G401.6 (cell line): ENCODE measurements around the gene PREB.
"Not testable (repeated sequence)": the region's sequence is repeated elsewhere in the genome, so short reads cannot be mapped to it uniquely, and the experiment has no call there.

ENCODE experiments used
- FAIRE-seq: peaks from 2 replicates; lab custom pipeline; 2012; peaks lifted over from hg19 to GRCh38; lab: Jason Lieb, UNC

The PREB gene

DNA sequence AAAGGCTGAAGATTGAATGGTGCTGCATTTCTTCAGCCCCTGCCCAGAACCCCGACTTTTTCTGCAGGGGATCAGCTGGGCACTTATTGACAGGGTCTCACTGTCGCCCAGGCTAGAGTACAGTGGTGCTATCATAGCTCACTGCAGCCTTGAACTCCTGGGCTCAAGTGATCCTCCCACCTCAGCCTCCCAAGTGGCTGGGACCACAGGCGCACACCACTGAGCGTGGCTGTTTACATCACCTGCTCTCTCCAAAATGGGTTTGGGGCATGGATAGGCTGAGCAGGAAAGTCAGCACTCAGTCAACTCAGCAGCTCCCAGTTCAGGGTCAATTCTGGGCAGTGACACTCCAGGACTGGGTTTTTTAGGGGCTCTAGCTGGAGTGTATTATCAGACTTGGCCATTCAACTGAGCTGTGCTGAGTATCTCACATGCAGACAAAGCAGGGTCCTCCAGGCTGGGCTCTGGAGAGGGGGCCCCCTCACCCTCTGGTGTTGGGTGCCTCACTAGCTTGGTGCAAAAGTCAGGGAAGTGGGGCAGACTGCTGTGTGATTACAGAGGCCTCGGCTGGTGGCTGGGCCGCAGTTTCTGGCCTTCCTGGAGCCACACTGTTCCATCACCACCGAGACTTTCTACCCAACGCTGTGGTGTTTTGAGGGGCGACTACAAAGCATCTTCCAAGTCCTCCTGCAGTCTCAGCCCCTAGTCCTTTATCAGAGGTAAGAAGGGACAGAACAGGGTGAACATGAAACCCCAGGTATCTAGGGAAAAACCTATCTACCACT, 6.4 kb downstream of the PREB start:
- FAIRE-seq: no peak

DNA sequence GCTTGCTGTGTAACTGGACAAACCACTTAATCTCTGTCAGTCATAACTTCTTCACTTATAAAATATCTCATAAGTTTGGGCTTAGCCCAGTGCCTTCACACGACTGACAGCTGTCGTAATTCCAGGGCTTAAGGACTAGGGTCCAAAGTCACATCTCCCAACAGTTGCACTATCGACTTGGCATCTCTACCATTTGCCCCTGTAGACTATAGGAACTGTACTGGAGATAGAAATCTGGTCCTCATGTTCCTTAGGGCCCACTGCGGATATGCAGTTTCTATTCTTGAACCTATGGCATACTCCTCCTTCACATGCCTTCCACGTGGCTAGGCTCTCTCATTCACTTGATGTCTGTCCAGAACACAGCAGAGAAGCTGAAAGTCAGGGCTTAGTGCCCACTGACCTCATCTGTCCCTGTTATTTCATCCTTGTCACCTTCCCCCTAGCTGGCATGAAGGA, 8.2 kb downstream of the PREB start:
- no peak for FAIRE-seq

DNA sequence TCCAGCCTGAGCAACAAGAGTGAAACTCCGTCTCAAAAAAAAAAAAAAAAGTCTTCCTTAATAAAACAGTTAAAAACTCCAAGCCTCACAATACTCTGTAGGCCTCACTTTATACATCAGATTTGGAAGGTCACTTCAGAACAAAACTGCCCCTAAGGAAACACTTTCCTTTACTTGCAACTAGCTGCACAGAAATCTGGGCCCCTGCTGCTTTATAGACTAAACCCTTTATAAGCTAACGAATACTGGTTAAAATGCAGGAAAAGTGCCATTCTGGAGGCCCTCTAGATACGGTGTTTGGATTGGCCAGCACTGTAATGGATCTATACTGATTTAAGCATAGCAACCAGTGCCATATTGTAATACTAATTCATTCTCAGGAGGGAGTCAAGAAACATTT, 9.3 kb downstream of the PREB start:
- FAIRE-seq: no peak

DNA sequence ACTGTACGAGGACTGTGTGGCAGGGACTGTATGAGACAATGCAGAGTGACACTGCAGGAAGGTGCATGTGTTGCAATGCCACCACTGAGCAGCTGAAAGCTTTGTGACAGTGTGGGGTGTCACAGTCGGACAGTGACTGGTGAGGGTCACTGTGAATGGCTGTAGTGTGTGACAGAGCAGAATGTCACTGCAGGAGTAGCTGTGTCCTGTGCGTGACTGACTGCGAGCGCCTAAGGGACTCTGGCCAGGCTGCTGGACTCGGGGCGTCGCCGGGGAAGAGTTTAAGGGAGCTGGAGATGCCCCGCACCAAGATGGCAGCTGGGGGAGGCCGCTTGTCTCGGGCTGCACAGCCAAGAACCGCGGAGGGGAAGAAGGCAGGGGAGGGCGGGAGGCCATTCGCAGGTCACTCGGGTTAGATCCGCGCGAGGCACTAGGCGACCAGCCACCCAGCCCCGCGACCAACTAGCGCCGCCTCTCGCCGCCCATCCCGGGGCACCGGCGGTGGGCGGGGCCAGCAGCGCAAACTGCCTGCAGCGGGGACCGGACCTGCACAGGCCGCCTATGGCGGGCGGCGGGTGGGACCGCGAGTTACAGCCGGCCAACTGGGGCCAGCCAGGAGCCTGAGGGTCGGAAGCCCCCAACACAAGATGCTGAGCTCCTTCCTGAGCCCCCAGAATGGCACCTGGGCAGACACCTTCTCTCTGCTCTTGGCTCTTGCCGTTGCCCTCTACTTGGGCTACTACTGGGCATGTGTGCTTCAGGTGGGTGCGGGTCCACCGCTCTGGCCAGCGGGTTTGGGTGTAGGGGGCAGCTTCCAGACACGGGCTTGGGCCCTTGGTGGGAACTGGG, 10.9 kb downstream of the PREB start, which contains the start of gene ABHD1:
Gene ABHD1 (plus strand): TSS at position 514 of the 849 bp plus-strand sequence. CDS start 134 bp downstream, at position 648.
- FAIRE-seq: no peak

DNA sequence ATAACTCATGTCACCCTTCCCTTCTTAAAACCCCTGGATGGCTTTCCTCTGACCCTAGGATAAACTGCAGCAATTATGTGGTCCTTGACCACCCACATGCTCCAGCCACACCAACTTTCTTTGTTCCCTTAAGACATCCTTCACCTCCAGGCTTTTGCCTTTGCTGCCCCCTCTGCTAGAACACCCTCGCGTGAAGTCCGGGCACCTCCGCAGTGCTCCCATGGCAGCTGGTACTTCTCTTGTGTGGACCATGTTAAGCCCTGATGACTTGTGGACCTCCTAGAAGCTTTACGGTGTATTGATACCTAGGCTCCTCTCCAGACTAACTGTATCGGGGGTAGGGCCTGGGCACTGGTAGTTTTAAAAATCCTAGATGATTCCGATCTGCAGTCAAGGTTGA, 11.6 kb downstream of the PREB start:
- no peak for FAIRE-seq

DNA sequence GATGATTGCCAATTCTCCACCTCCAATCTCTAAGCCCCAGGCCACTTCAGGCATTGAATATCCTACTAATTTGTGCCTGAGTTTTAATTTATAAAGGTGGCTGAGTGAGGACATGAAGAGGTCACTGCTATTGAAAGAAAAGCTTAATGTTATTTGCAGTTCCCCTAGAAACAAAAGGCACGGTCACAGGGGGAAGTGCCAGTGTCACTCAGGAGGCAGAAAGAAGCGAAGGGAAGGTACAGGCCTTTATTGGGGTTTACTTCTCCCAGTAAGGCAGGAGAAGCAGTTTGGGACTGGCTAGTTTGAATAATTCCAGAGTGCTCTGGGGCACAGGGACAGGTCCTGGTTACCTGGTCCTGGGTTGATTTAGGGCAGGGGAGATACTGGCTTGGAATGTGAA, 12.5 kb downstream of the PREB start:
- FAIRE-seq: no peak

DNA sequence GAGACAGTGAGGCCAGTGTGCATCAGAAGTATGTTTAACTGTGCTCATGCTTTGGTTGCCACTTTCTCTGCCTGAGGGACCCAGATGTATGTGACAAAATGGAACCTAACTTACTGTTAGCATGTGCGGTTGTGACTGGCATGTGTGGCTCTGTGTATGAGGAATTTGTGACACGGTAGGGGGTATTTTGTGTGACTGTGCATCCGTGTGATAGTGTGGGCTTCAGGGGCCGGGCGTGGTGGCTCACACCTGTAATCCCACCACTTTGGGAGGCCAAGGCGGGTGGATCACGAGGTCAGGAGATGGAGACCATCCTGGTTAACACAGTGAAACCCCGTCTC, 15.1 kb downstream of the PREB start:
- not testable (repeated sequence) for FAIRE-seq

DNA sequence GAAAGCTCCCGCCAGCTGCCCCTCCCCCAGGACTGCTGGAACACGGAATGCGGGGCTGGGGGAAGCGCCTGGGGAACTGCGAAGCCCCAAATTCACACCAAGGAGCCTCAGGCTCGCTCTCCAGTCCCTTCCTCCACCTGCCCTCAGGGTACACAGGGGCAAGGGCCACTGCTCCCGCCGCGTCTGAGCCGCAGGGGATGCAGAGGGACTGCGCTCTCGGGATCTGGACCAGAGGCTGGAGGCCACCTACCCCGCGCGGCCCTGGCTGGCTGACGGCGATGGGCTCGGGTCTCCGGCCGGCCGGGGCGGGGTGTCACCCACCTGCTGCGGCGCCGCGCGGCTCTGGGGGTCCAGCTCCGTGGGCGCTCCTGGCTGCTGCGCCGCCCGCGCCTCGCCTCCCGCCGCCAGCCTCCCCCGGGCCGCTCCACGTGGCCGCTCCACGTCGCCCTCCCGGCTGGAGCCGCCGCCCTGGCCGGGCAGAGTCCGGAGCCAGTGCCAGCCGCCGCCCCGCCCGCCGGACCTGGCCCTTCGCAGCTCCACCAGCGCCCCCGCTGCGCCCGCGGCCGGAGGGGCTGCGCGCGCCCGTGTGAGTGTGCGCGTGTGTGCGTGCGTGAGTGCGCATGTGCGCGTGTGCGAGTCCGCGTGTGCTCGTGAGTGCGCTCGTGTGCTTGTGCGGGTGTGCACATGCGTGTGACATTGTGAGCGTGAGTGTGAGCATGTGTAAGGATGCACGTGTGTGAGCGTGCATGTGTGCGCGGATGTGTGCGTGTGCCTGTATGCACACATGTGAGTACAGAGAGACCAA, 15.7 kb downstream of the PREB start, which contains the start of gene CGREF1:
Gene CGREF1 (minus strand): TSS at position 604 of the 805 bp plus-strand sequence. CDS start 14,762 bp downstream, outside the sequence.
- FAIRE-seq: no peak

DNA sequence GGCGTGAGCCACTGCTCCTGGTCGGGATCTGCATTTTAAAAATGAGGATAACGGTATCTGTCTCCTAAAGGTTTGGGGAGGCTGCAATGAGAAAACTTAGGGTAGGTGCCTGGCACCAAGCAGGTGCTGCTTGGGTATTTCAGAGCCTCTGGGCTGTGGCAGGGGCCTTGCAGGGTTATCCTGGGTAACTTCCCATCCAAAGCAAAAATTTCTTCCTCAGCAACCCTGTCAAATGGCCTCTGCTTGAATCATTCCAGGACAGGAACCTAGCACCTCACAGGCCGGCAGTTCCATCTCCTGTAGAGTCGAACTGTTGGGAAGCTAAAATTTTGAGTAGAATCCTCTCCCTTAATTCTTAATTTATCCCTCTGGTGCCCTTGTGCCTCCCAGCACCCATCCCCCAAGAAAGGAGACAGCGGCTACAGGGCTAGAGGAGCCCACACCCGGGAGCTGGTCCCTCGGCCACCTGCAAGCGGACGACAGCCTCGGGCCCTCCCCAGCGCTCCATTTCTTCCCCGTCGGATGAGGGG, 16.4 kb downstream of the PREB start:
- no peak for FAIRE-seq

DNA sequence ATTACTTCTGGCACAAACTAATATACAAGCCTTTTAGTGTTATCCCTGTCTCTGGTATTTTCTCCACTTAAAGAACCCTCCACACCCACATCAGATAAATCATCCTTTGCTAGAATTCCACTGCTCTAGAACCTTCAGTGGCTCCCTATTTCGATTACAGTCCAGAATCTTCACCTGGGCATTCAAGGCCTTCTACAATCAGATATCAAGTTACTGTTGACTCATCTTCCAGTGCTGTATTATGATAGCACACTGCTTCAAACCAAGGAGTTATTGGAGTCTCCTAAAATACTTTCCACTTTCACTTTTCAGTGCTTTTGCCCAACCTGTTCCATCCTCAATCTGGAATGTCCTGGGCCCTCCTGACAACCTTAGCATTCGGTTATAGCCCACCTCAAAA, 18.9 kb downstream of the PREB start:
- FAIRE-seq: no peak

DNA sequence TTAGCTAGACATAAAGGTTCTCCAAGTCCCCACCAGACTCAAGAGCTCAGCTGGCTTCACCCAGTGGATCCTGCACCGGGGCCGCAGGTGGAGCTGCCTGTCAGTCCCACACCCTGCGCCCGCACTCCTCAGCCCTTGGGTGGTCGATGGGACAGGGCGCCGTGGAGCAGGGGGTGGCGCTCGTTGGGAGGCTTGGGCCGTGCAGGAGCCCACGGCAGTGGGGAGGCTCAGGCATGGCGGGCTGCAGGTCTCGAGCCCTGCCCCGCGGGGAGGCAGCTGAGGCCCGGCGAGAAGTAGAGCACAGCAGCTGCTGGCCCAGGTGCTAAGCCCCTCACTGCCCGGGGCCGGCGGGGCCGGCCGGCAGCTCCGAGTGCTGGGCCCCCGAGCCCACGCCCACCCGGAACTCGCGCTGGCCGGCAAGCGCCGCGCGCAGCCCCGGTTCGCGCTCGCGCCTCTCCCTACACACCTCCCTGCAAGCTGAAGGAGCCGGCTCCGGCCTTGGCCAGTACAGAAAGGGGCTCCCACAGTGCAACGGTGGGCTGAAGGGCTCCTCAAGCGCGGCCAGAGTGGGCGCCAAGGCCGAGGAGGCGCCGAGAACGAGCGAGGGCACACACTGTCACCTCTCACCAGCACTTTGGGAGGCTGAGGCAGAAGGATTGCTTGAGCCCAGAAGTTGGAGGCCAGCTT, 22.9 kb downstream of the PREB start:
- not testable (repeated sequence) for FAIRE-seq

DNA sequence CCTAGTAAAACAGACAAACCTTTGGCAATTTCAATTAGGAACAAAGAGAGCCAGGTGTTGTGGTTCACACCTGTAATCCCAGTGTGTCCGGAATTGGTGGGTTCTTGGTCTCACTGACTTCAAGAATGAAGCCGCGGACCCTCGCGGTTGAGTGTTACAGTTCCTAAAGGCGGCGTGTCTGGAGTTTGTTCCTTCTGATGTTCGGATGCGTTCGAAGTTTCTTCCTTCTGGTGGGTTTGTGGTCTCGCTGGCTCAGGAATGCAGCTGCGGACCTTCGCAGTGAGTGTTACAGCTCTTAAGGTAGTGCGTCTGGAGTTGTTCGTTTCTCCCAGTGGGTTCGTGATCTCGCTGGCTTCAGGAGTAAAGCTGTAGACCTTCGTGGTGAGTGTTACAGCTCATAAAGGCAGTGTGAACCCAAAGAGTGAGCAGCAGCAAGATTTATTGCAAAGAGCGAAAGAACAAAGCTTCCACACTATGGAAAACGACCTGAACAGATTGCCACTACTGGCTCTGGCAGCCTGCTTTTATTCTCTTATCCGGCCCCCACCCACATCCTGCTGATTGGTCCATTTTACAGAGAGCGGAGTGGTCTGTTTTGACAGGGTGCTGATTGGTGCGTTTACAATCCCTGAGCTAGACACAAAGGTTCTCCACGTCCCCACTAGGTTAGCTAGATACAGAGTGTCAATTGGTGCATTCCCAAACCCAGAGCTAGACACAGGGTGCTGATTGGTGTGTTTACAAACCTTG, 23.7 kb downstream of the PREB start:
- not testable (repeated sequence) for FAIRE-seq

DNA sequence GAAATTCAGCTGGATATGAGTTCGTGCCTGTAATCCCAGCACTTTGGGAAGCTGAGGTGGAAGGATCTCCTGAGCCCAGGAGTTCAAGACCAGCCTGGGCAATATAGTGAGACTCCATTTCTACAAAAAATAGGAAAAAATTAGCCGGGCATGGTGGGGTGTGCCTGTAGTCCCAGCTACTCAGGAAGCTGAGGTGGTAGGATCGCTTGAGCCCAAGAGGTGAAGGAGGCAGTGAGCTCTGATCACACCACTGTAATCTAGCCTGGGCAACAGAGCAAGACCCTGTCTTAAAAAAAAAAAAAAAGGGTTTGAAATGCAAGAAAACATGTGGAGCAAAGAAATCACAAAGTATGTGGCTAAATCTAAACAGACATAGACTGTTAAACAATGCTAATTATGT, 25.4 kb downstream of the PREB start:
- no peak for FAIRE-seq

DNA sequence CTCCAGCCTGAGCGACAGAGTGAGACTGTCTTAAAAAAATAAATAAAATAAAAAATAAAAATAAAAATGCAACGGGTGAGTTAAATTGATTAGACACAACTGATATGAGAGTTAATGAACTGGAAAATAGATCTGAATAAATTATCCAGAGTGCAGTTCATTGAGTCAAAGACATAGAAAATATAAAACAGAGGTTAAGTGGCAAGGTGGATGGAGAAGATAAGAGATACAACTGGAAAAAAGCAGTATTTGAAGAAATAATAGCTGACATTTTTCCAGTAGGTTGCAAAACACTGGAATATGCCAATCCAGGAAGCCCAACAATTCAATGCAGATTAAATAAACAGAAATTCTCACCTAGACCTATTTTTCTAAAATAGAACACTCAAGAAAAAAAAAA, 26.2 kb downstream of the PREB start:
- FAIRE-seq: no peak

DNA sequence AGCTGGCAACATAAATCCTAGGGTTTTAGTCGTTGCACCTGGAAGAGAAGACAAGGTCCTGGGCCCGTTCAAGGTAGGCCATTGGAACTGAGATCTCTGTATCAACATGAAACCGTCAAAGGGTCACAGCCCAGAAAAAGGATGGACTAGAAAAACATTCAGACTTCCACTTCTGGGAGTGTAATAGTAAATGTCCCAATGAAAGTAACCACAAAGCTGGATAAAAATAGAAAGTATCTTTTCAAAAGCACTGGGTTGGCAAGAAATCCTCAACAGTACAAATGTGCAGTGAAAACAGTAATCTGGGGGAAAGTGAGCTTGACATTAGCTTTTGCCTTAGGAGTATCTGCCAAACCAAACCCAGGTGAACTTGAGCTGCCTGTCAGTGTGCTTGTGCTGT, 28.5 kb downstream of the PREB start:
- FAIRE-seq: no peak

DNA sequence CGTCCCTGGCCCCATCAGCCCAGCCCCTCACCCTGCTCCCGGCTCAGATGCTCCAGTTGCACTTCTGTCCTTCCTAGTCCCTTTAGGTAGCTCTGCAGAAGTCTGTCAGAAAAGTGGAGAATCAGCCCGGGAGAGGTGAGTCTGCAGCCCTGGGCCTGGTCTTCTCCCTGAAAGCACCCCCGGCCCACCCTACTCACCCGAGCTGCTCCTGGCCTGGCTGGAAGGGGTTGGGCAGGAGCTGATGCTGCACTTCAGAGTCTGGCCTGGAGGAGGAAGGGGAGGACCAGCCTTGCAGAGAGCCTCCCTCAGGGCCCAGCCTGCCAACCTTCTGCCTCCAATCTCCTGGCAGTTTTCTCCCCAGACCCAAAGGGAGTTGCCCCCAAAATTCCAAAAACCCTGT, 32.1 kb downstream of the PREB start:
- FAIRE-seq: no peak

DNA sequence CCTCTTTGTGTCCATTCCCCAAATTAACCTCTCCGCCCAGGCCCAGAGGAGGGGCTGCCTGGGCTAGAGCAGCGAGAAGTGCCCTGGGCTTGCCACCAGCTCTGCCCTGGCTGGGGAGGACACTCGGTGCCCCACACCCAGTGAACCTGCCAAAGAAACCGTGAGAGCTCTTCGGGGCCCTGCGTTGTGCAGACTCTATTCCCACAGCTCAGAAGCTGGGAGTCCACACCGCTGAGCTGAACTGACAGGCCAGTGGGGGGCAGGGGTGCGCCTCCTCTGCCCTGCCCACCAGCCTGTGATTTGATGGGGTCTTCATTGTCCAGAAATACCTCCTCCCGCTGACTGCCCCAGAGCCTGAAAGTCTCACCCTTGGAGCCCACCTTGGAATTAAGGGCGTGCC, 34.4 kb downstream of the PREB start:
- no peak for FAIRE-seq

DNA sequence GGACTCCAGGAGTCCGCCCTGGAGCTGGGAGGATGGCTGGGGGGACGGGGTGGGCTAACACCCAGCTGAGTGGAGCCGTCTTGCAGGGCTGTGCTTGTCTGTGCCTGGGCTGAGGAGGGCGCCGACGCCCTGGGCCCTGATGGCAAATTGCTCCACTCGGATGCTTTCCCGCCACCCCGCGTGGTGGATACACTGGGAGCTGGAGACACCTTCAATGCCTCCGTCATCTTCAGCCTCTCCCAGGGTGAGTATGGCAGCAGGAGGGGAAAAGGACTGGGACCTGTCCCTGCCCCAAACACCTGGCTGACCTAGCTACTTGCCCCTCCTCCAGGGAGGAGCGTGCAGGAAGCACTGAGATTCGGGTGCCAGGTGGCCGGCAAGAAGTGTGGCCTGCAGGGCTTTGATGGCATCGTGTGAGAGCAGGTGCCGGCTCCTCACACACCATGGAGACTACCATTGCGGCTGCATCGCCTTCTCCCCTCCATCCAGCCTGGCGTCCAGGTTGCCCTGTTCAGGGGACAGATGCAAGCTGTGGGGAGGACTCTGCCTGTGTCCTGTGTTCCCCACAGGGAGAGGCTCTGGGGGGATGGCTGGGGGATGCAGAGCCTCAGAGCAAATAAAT, 35.0 kb downstream of the PREB start:
- no peak for FAIRE-seq

DNA sequence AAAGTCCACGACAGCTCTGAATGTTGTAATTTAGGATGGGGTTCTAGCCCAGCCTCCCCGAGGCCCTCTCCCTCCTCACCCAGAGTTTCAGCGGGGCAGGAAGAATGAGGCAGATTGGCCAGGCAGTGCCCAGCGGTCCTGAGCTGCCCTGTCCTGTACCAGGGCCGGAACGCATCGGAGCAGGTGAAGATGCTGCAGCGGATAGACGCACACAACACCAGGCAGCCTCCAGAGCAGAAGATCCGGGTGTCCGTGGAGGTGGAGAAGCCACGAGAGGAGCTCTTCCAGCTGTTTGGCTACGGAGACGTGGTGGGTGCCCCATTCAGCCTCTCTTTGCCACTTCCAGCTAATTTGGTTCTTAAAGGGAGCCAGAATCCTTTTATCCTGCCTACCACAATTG, 37.1 kb downstream of the PREB start:
- no peak for FAIRE-seq

DNA sequence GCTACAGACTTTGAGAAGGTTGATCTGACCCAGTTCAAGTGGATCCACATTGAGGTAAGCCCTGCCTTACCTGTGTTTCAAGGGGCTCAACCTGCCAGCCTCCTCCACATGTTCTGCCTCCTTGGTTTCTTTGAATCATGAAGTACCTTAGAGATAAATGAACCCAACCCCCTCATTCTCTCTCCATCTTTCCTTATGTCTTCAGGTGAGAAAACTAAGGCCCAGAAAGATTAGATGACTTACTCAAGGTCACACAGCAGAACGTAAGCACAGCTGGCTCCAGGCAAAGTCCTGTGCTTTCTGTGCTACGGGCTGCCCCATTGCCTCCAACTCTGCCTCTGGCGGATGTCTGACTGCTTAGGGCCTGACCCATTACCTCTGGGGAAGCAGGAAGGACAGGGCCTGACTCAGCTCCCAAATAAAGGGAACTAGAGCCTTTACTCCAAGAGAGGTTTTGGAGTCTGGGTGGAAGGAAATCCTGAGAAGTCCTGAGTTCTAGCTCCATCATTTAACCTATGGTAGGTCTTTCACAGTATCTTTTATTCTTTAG, 37.6 kb downstream of the PREB start:
- FAIRE-seq: no peak
